Memory B cell (primary cell): Measurements from ENCODE around the gene DDX4.
"Not testable (repeated sequence)": the region's sequence is repeated elsewhere in the genome, so short reads cannot be mapped to it uniquely, and the experiment has no call there.

Experiments used
- ATAC-seq: fragments of 150-1000 bp; cut with Tn5 transposase; 2 replicates; pipeline ENCODE4 v1.10.0; 2021; ENCODE audit warnings: low read depth, mild to moderate bottlenecking, moderate library complexity
- DNase-seq, 2 donors: peaks; one replicate each; pipeline ENCODE4 v3.0.0; 2022; ENCODE audit warnings: low spot score in 2 of 2
- H3K27ac Mint-ChIP-seq: one replicate; pipeline ENCODE4 v1.8.0; 2022; ENCODE audit warnings: mild to moderate bottlenecking, moderate library complexity, mixed read lengths
- H3K27me3 Mint-ChIP-seq: one replicate; pipeline ENCODE4 v1.8.0; 2022; ENCODE audit warnings: mixed read lengths
- H3K36me3 Mint-ChIP-seq: one replicate; pipeline ENCODE4 v1.8.0; 2022; ENCODE audit warnings: mild to moderate bottlenecking, mixed read lengths
- H3K4me1 Mint-ChIP-seq: one replicate; pipeline ENCODE4 v1.8.0; 2022; ENCODE audit warnings: mixed read lengths
- H3K4me3 Mint-ChIP-seq: one replicate; pipeline ENCODE4 v1.8.0; 2022; ENCODE audit warnings: mild to moderate bottlenecking, moderate library complexity, mixed read lengths
- H3K9me3 Mint-ChIP-seq: one replicate; pipeline ENCODE4 v1.8.0; 2022; ENCODE audit warnings: mixed read lengths

Gene DDX4

GRCh38 chr5:55750063-55750462, 12.2 kb downstream of the DDX4 start:
- Mint-ChIP-seq H3K27me3 (peaks cover 2% of the 10 kb centered on the region), H3K9me3 (no peaks in the 10 kb centered on the region), H3K36me3 (no peaks in the 10 kb centered on the region), H3K4me3 (no peak overlapping the region), H3K4me1 (no peaks in the 10 kb centered on the region), H3K27ac (no peak overlapping the region)
- DNase-seq (no peak), ATAC-seq (no peak)

GRCh38 chr5:55750499-55750898, 12.6 kb downstream of the DDX4 start:
- DNase-seq (no peak), ATAC-seq (no peak)

GRCh38 chr5:55758231-55758630, 20.4 kb downstream of the DDX4 start:
- Mint-ChIP-seq H3K27ac (no peak overlapping the region), H3K9me3 (no peaks in the 10 kb centered on the region), H3K27me3 (peaks cover 7% of the 10 kb centered on the region), H3K4me3 (no peak overlapping the region), H3K36me3 (no peaks in the 10 kb centered on the region), H3K4me1 (no peaks in the 10 kb centered on the region)
- ATAC-seq (no peak), DNase-seq (no peak)

More at GRCh38 chr5:55750499-55750898, 12.6 kb downstream of the DDX4 start:
- H3K36me3 Mint-ChIP-seq, result no peaks in the 10 kb centered on the region
- no peak overlapping the region for H3K4me3 Mint-ChIP-seq
- peaks cover 2% of the 10 kb centered on the region for H3K27me3 Mint-ChIP-seq
- H3K9me3 Mint-ChIP-seq, result no peaks in the 10 kb centered on the region
- no peaks in the 10 kb centered on the region for H3K4me1 Mint-ChIP-seq
- H3K27ac Mint-ChIP-seq, result no peak overlapping the region

GRCh38 chr5:55758714-55759113, 20.9 kb downstream of the DDX4 start:
- DNase-seq, result no peak
- no peak for ATAC-seq
- H3K4me3 Mint-ChIP-seq, result no peak overlapping the region
- H3K36me3 Mint-ChIP-seq, result no peaks in the 10 kb centered on the region
- no peaks in the 10 kb centered on the region for H3K9me3 Mint-ChIP-seq
- no peaks in the 10 kb centered on the region for H3K4me1 Mint-ChIP-seq
- H3K27ac Mint-ChIP-seq, result no peak overlapping the region
- peaks cover 7% of the 10 kb centered on the region for H3K27me3 Mint-ChIP-seq

GRCh38 chr5:55761721-55762120, 23.9 kb downstream of the DDX4 start:
- not testable (repeated sequence) for H3K36me3 Mint-ChIP-seq

GRCh38 chr5:55763746-55764420, 26.0 kb downstream of the DDX4 start:
- Mint-ChIP-seq H3K27me3 (peaks cover 7% of the 10 kb centered on the region), H3K36me3 (no peaks in the 10 kb centered on the region), H3K4me1 (no peaks in the 10 kb centered on the region), H3K27ac (no peak overlapping the region), H3K9me3 (no peaks in the 10 kb centered on the region), H3K4me3 (no peak overlapping the region)
- no peak for ATAC-seq
- no peak for DNase-seq

More at GRCh38 chr5:55761721-55762120, 23.9 kb downstream of the DDX4 start:
- H3K27ac Mint-ChIP-seq, H3K4me3 Mint-ChIP-seq, H3K27me3 Mint-ChIP-seq, DNase-seq, ATAC-seq, H3K9me3 Mint-ChIP-seq, H3K4me1 Mint-ChIP-seq: not testable (repeated sequence)

GRCh38 chr5:55768279-55768678, 30.4 kb downstream of the DDX4 start:
- Mint-ChIP-seq H3K4me1 (no peaks in the 10 kb centered on the region), H3K9me3 (no peaks in the 10 kb centered on the region), H3K4me3 (no peak overlapping the region), H3K27ac (no peak overlapping the region), H3K36me3 (no peaks in the 10 kb centered on the region), H3K27me3 (no peaks in the 10 kb centered on the region)
- ATAC-seq (no peak), DNase-seq (no peak)

GRCh38 chr5:55771175-55771655, 33.4 kb downstream of the DDX4 start:
- Mint-ChIP-seq H3K9me3 (no peaks in the 10 kb centered on the region), H3K27me3 (no peaks in the 10 kb centered on the region), H3K4me1 (no peaks in the 10 kb centered on the region), H3K27ac (no peak overlapping the region), H3K36me3 (no peaks in the 10 kb centered on the region), H3K4me3 (no peak overlapping the region)
- ATAC-seq, result no peak
- no peak for DNase-seq

GRCh38 chr5:55773057-55773456, 35.2 kb downstream of the DDX4 start:
- Mint-ChIP-seq H3K4me1 (no peaks in the 10 kb centered on the region), H3K9me3 (no peaks in the 10 kb centered on the region), H3K27me3 (peaks cover 2% of the 10 kb centered on the region), H3K27ac (no peak overlapping the region), H3K4me3 (no peak overlapping the region), H3K36me3 (no peaks in the 10 kb centered on the region)
- DNase-seq (no peak), ATAC-seq (no peak)

GRCh38 chr5:55777332-55777731, 39.5 kb downstream of the DDX4 start:
- Mint-ChIP-seq H3K4me3 (no peak overlapping the region), H3K27ac (no peak overlapping the region), H3K4me1 (peaks cover 2% of the 10 kb centered on the region), H3K27me3 (peaks cover 4% of the 10 kb centered on the region), H3K36me3 (no peaks in the 10 kb centered on the region), H3K9me3 (no peaks in the 10 kb centered on the region)
- DNase-seq (no peak), ATAC-seq (no peak)

GRCh38 chr5:55800924-55801323, 63.1 kb downstream of the DDX4 start:
- ATAC-seq (no peak), DNase-seq (no peak)
- Mint-ChIP-seq H3K9me3 (no peaks in the 10 kb centered on the region), H3K36me3 (no peaks in the 10 kb centered on the region), H3K27me3 (no peaks in the 10 kb centered on the region), H3K4me1 (no peaks in the 10 kb centered on the region), H3K27ac (no peak overlapping the region), H3K4me3 (no peak overlapping the region)

- H3K27me3 Mint-ChIP-seq, H3K4me1 Mint-ChIP-seq, H3K36me3 Mint-ChIP-seq, H3K27ac Mint-ChIP-seq, DNase-seq, H3K9me3 Mint-ChIP-seq, H3K4me3 Mint-ChIP-seq, ATAC-seq: not testable (repeated sequence)
These were observed 71.0 kb downstream of the DDX4 start for GRCh38 chr5:55808814-55809213.

- H3K27me3 Mint-ChIP-seq, H3K27ac Mint-ChIP-seq, H3K4me3 Mint-ChIP-seq, H3K4me1 Mint-ChIP-seq, ATAC-seq, H3K36me3 Mint-ChIP-seq, H3K9me3 Mint-ChIP-seq, DNase-seq: not testable (repeated sequence)
These were observed 78.1 kb downstream of the DDX4 start for GRCh38 chr5:55815939-55816338.

- Mint-ChIP-seq H3K9me3 (no peaks in the 10 kb centered on the region), H3K4me3 (no peak overlapping the region), H3K27me3 (peaks cover 4% of the 10 kb centered on the region), H3K4me1 (no peaks in the 10 kb centered on the region), H3K36me3 (no peaks in the 10 kb centered on the region), H3K27ac (no peak overlapping the region)
- DNase-seq (no peak), ATAC-seq (no peak)
These were observed 78.5 kb downstream of the DDX4 start for GRCh38 chr5:55816342-55816741.

GRCh38 chr5:55817030-55817429, 79.2 kb downstream of the DDX4 start:
- ATAC-seq (no peak), DNase-seq (no peak)
- Mint-ChIP-seq H3K4me3 (no peak overlapping the region), H3K27me3 (peaks cover 6% of the 10 kb centered on the region), H3K27ac (no peak overlapping the region), H3K4me1 (no peaks in the 10 kb centered on the region), H3K36me3 (no peaks in the 10 kb centered on the region), H3K9me3 (no peaks in the 10 kb centered on the region)
